Tibial nerve (tissue), 4 donors: ENCODE results near the gene CALR. TPM values are rescaled to one million over a fixed set of nuclear protein-coding genes. Genes with fewer than 3 reads are reported as not detected.
A peak's percentile ranks its signal among the peaks of the same experiment; 100 is the strongest.

Experiments
- DNase-seq, 2 donors: peaks; one replicate each; pipeline ENCODE4 v3.0.0-alpha.2; 2019; ENCODE audit warnings: low spot score in 2 of 2
- H3K27ac ChIP-seq, 4 donors: fragments of 200-600 bp; sonication (generic) in 3 of 4; one replicate each; pipeline ENCODE4 v1.5.1; 2017 to 2019; ENCODE audit warnings: mild to moderate bottlenecking in 1 of 4
- H3K27me3 ChIP-seq, 2 donors: fragments of 200-600 bp; sonication (generic) in 1 of 2; one replicate each; pipeline versions ENCODE4 v1.5.1 to v1.6.0; 2017 to 2019
- H3K36me3 ChIP-seq, 3 donors: fragments of 200-600 bp; sonication (generic); one replicate each; pipeline ENCODE4 v1.5.1; 2018 to 2019
- H3K4me1 ChIP-seq, 4 donors: fragments of 200-600 bp; sonication (generic) in 3 of 4; one replicate each; pipeline ENCODE4 v1.5.1; 2017 to 2019
- H3K4me3 ChIP-seq, 4 donors: fragments of 200-600 bp; sonication (generic) in 3 of 4; one replicate each; pipeline ENCODE4 v1.5.1; 2017 to 2019; ENCODE audit warnings: mild to moderate bottlenecking in 1 of 4, moderate library complexity in 1 of 4
- H3K9me3 ChIP-seq, 4 donors: fragments of 200-600 bp; sonication (generic) in 3 of 4; one replicate each; pipeline ENCODE4 v1.5.1; 2017 to 2019
- CTCF ChIP-seq, 5 experiments: fragments of 200-600 bp in 3 of 5; fragments of 450-650 bp in 2 of 5; sonication (generic) in 3 of 5; IDR thresholded peaks; one replicate each; pipeline ENCODE4 v1.5.1; 2016 to 2019; ENCODE audit warnings: antibody characterized with exemption in 5 of 5, mild to moderate bottlenecking in 3 of 5, moderate library complexity in 2 of 5
- EP300 ChIP-seq, 2 donors: sonication (generic); formaldehyde crosslinking; IDR thresholded peaks; one replicate each; pipeline ENCODE4 v1.6.1; 2017; ENCODE audit warnings: antibody characterized with exemption in 2 of 2, mild to moderate bottlenecking in 1 of 2
- POLR2A ChIP-seq, 2 donors: fragments of 450-650 bp; IDR thresholded peaks; one replicate each; pipeline ENCODE4 v1.6.1; 2017; ENCODE audit warnings: antibody characterized with exemption in 2 of 2, mild to moderate bottlenecking in 2 of 2, moderate library complexity in 2 of 2
- WGBS, 2 donors: methylation state at CpG; one replicate each; pipeline ENCODE4 v1.1.5; 2018; 5-methylcytosine and 5-hydroxymethylcytosine counted together
- total RNA-seq, 4 donors: library from RNA; depleted of rRNA; stranded (reverse); fragments of >200 nt; gene quantifications; one replicate each; pipeline ENCODE4 v1.1.0, GENCODE V29; 2016

CALR gene
- total RNA-seq, 4 donors from 2014 or later, result 173 to 398 (median 313) TPM

DNA sequence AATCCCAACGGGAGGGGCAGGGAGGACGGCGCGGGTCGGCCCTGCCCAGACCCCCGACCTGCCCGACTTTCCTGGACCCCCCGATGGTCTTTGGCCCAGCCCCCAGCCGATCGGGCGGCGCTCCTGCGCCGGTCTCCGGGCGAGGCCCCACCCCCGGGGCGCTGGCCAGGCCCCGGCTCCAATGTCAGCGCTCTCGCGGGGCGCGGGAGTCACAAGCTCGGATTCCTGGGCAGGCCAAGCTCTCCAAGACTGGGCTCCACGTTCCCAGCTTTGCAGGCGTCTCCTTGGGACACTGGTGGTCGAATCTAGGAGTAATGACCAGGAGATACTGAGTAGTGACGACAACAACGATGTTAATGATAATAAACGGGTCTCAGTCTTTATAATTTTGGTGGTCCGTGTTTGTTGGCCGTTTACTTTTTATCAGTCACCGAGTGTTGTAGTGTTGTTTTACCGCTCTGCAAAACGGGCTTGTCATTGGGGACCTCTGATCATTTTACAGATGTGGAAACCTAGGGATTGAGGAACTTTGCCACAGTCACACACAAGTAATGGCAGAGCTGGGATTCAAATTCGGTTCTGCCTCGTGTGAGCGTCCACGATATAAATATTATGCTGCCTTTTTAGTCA is 7.8 kb downstream of the CALR start:
- no peak for DNase-seq
- Histone ChIP-seq H3K9me3 (no peaks in the 10 kb centered on the region), H3K36me3 (peaks cover 2 to 76% (median 52%) of the 10 kb centered on the region in 3 donors), H3K27ac (peak overlapping the region; percentile 82 to 98 (median 96)), H3K27me3 (no peaks in the 10 kb centered on the region), H3K4me1 (peaks cover 0 to 54% (median 11%) of the 10 kb centered on the region in 4 donors), H3K4me3 (peak overlapping the region; percentile 72 to 99 (median 94))
- WGBS, 2 donors, result 1% methylated on average over 16 to 22 of the region's 40 CpGs
- TF ChIP-seq POLR2A (IDR thresholded peaks at IDR 0.05) (no peak), EP300 (IDR thresholded peaks at IDR 0.05) (no peak), CTCF (IDR thresholded peaks at IDR 0.05) (no peak)

- H3K4me3 ChIP-seq, result peak overlapping the region; percentile 72 to 99 (median 94)
- H3K9me3 ChIP-seq, result no peaks in the 10 kb centered on the region
- peaks cover 0 to 47% (median 11%) of the 10 kb centered on the region in 4 donors for H3K4me1 ChIP-seq
- peak overlapping the region; percentile 82 to 98 (median 96) for H3K27ac ChIP-seq
- H3K36me3 ChIP-seq, result peaks cover 0 to 76% (median 45%) of the 10 kb centered on the region in 3 donors
- WGBS, 2 donors, result 60 to 62% methylated on average over 14 of the region's 14 CpGs
- H3K27me3 ChIP-seq, result no peaks in the 10 kb centered on the region
- DNase-seq, result no peak
- TF ChIP-seq CTCF (IDR thresholded peaks at IDR 0.05) (no peak), POLR2A (IDR thresholded peaks at IDR 0.05) (no peak), EP300 (IDR thresholded peaks at IDR 0.05) (no peak)
These were observed 8.5 kb downstream of the CALR start for GRCh38 chr19:12946731-12947496.

GRCh38 chr19:12947702-12948611 is 9.5 kb downstream of the CALR start:
- no peak for DNase-seq
- H3K4me1 ChIP-seq, result peaks cover 0 to 50% (median 13%) of the 10 kb centered on the region in 4 donors

GRCh38 chr19:12948612-12949362 is 10.4 kb downstream of the CALR start:
- Histone ChIP-seq H3K4me3 (no peak overlapping the region), H3K27me3 (no peaks in the 10 kb centered on the region), H3K36me3 (peaks cover 0 to 76% (median 30%) of the 10 kb centered on the region in 3 donors), H3K9me3 (no peaks in the 10 kb centered on the region), H3K27ac (no peak overlapping the region), H3K4me1 (peaks cover 0 to 51% (median 13%) of the 10 kb centered on the region in 4 donors)
- no peak for DNase-seq
- TF ChIP-seq EP300 (IDR thresholded peaks at IDR 0.05), result no peak
- TF ChIP-seq POLR2A (IDR thresholded peaks at IDR 0.05), result no peak
- TF ChIP-seq CTCF (IDR thresholded peaks at IDR 0.05), result no peak
- WGBS, 2 donors, result 90% methylated on average over 28 to 30 of the region's 30 CpGs

More at GRCh38 chr19:12947702-12948611, 9.5 kb downstream of the CALR start:
- Histone ChIP-seq H3K36me3 (peaks cover 0 to 76% (median 38%) of the 10 kb centered on the region in 3 donors), H3K9me3 (no peaks in the 10 kb centered on the region), H3K27me3 (no peaks in the 10 kb centered on the region), H3K27ac (no peak overlapping the region), H3K4me3 (no peak overlapping the region)
- TF ChIP-seq POLR2A (IDR thresholded peaks at IDR 0.05) (no peak), EP300 (IDR thresholded peaks at IDR 0.05) (no peak), CTCF (IDR thresholded peaks at IDR 0.05) (no peak)
- WGBS, 2 donors, result 83 to 85% methylated on average over 27 to 28 of the region's 28 CpGs
